SU-DHL-6 (cell line): ENCODE results near the gene TMC6.
"Not testable (repeated sequence)": the region's sequence is repeated elsewhere in the genome, so short reads cannot be mapped to it uniquely, and the experiment has no call there.

Experiments
- H2AFZ ChIP-seq: fragments of 200-600 bp; sonication (generic); 2 replicates; pipeline ENCODE4 v1.6.1; 2014; ENCODE audit warnings: low read depth, mild to moderate bottlenecking, moderate library complexity, mixed read lengths, antibody characterized with exemption, low read length; ENCODE audit not compliant: severe bottlenecking
- H3F3A ChIP-seq: fragments of 200-600 bp; shearing (Covaris generic); 2 replicates; pipeline ENCODE4 v1.6.0; 2016; ENCODE audit warnings: antibody characterized with exemption, mild to moderate bottlenecking; ENCODE audit not compliant: insufficient read depth
- H3K27ac ChIP-seq: fragments of 200-600 bp; sonication (generic); 2 replicates; pipeline ENCODE4 v1.5.1; 2016; ENCODE audit warnings: low read depth, mild to moderate bottlenecking, low read length, moderate library complexity, mixed read lengths
- H3K27me3 ChIP-seq: fragments of 200-600 bp; sonication (generic), shearing (Covaris generic); 2 replicates; pipeline ENCODE4 v1.6.0; 2014; ENCODE audit warnings: mild to moderate bottlenecking, low read length
- H3K36me3 ChIP-seq: fragments of 200-600 bp; sonication (generic); 2 replicates; pipeline ENCODE4 v1.6.1; 2014; ENCODE audit warnings: mild to moderate bottlenecking, low read length, mixed read lengths
- H3K4me2 ChIP-seq: fragments of 300-600, 200-600 bp; shearing (Covaris generic), sonication (generic); 2 replicates; pipeline ENCODE4 v1.6.0; 2014; ENCODE audit warnings: low read length, low read depth, mild to moderate bottlenecking; ENCODE audit not compliant: poor library complexity, severe bottlenecking
- H3K4me3 ChIP-seq: fragments of 200-600 bp; sonication (generic); 2 replicates; pipeline ENCODE4 v1.5.1; 2014; ENCODE audit warnings: antibody characterized with exemption, low read length, mild to moderate bottlenecking, mixed read lengths; ENCODE audit not compliant: insufficient read depth, poor library complexity, severe bottlenecking
- H3K79me2 ChIP-seq: fragments of 200-600 bp; sonication (generic); 2 replicates; pipeline ENCODE4 v1.6.1; 2014; ENCODE audit warnings: mild to moderate bottlenecking, low read length, moderate library complexity; ENCODE audit not compliant: insufficient read depth
- H3K9ac ChIP-seq: fragments of 200-600 bp; sonication (generic); 2 replicates; pipeline ENCODE4 v1.7.0; 2014; ENCODE audit warnings: mild to moderate bottlenecking, low read length
- H3K9me2 ChIP-seq: fragments of 200-600 bp; sonication (generic); replicated peaks from 2 replicates; pipeline ENCODE4 v1.6.1; 2014; ENCODE audit warnings: low read length; ENCODE audit not compliant: insufficient read depth
- H3K9me3 ChIP-seq: fragments of 200-600 bp; sonication (generic); 2 replicates; pipeline ENCODE4 v1.6.1; 2014; ENCODE audit warnings: low read length, mixed read lengths; ENCODE audit not compliant: insufficient read depth
- H4K20me1 ChIP-seq: fragments of 200-600 bp; sonication (generic); 2 replicates; pipeline ENCODE4 v1.6.1; 2014; ENCODE audit warnings: low read depth, mild to moderate bottlenecking, antibody characterized with exemption, low read length, moderate library complexity, mixed read lengths
- CTCF ChIP-seq: fragments of 200-600 bp; sonication (generic); IDR thresholded peaks from one replicate; pipeline ENCODE4 v1.5.1; 2017; ENCODE audit warnings: antibody characterized with exemption, mild to moderate bottlenecking, low read length, moderate library complexity; ENCODE audit not compliant: insufficient read depth, poor library complexity, severe bottlenecking
- EZH2phosphoT487 ChIP-seq: fragments of 200-600 bp; sonication (generic), shearing (Covaris generic); conservative IDR thresholded peaks from 2 replicates; pipeline ENCODE4 v1.6.1; 2018; ENCODE audit warnings: mild to moderate bottlenecking, antibody characterized with exemption, low read length, moderate library complexity, mixed read lengths

TMC6 gene

GRCh38 chr17:78075011-78075410, 53.5 kb downstream of the TMC6 start:
- H3K4me3 ChIP-seq: no peak overlapping the region
- no peaks in the 10 kb centered on the region for H3K9me3 ChIP-seq
- H2AFZ ChIP-seq: no peak overlapping the region
- 0 out of 2 replicates have a peak, but pooled peaks cover 4% of the 10 kb centered on the region for H3K27me3 ChIP-seq
- H3K36me3 ChIP-seq: no peaks in the 10 kb centered on the region
- H4K20me1 ChIP-seq: no peaks in the 10 kb centered on the region
- no peaks in the 10 kb centered on the region for H3K79me2 ChIP-seq
- no peak overlapping the region for H3K4me2 ChIP-seq
- no peak overlapping the region for H3K9ac ChIP-seq
- H3F3A ChIP-seq: no peaks in the 10 kb centered on the region
- TF ChIP-seq CTCF (no peak), EZH2phosphoT487 (no peak)
- no peaks in the 10 kb centered on the region for H3K9me2 ChIP-seq
- no peak overlapping the region for H3K27ac ChIP-seq

GRCh38 chr17:78072961-78073360, 55.6 kb downstream of the TMC6 start:
- TF ChIP-seq CTCF (no peak), EZH2phosphoT487 (no peak)
- no peaks in the 10 kb centered on the region; the same call in 1 of the 2 replicates for H4K20me1 ChIP-seq
- H3K4me3 ChIP-seq: no peak overlapping the region
- H3K4me2 ChIP-seq: no peak overlapping the region
- H3K9ac ChIP-seq: no peak overlapping the region
- 0 out of 2 replicates have a peak, but pooled peaks cover 4% of the 10 kb centered on the region for H3K27me3 ChIP-seq
- H3F3A ChIP-seq: no peaks in the 10 kb centered on the region
- no peak overlapping the region for H2AFZ ChIP-seq
- H3K79me2 ChIP-seq: no peaks in the 10 kb centered on the region
- no peaks in the 10 kb centered on the region for H3K9me2 ChIP-seq
- no peaks in the 10 kb centered on the region for H3K9me3 ChIP-seq
- H3K27ac ChIP-seq: no peak overlapping the region
- no peaks in the 10 kb centered on the region for H3K36me3 ChIP-seq

GRCh38 chr17:78069695-78070094, 58.9 kb downstream of the TMC6 start:
- H3K36me3 ChIP-seq: no peaks in the 10 kb centered on the region
- H3K4me2 ChIP-seq: no peak overlapping the region
- TF ChIP-seq CTCF (no peak), EZH2phosphoT487 (no peak)
- H3K9me3 ChIP-seq: no peaks in the 10 kb centered on the region
- no peak overlapping the region for H3K4me3 ChIP-seq
- H3K9me2 ChIP-seq: no peaks in the 10 kb centered on the region
- no peak overlapping the region for H3K27ac ChIP-seq
- H4K20me1 ChIP-seq: no peaks in the 10 kb centered on the region; the same call in 1 of the 2 replicates
- no peaks in the 10 kb centered on the region for H3K27me3 ChIP-seq
- H3K79me2 ChIP-seq: no peaks in the 10 kb centered on the region
- no peaks in the 10 kb centered on the region for H3F3A ChIP-seq
- H3K9ac ChIP-seq: no peak overlapping the region
- H2AFZ ChIP-seq: no peak overlapping the region

GRCh38 chr17:78066976-78067375, 61.6 kb downstream of the TMC6 start:
- not testable (repeated sequence) for H3K79me2 ChIP-seq, H3F3A ChIP-seq, H3K36me3 ChIP-seq, H4K20me1 ChIP-seq, H3K27ac ChIP-seq, H3K9me2 ChIP-seq, H3K4me2 ChIP-seq, H3K4me3 ChIP-seq, H3K9ac ChIP-seq, H2AFZ ChIP-seq, H3K9me3 ChIP-seq, H3K27me3 ChIP-seq
